Daoy (cell line): ENCODE data around the gene VAMP2. TPM values are rescaled to one million over a fixed set of nuclear protein-coding genes. Genes with fewer than 3 reads are reported as not detected.
A peak's percentile ranks its signal among the peaks of the same experiment; 100 is the strongest.

ENCODE experiments used
- DNase-seq: peaks from one replicate; pipeline ENCODE4 v3.0.0-alpha.2; 2015; ENCODE audit warnings: low read depth
- total RNA-seq: library from RNA; depleted of rRNA; stranded (reverse); fragments of >200 nt; shearing (Covaris generic); gene quantifications from 2 replicates; pipeline ENCODE4 v1.2.3, GENCODE V29; 2014

The VAMP2 gene
- total RNA-seq, 1 experiment from 2014 or later: 2.7 TPM

DNA sequence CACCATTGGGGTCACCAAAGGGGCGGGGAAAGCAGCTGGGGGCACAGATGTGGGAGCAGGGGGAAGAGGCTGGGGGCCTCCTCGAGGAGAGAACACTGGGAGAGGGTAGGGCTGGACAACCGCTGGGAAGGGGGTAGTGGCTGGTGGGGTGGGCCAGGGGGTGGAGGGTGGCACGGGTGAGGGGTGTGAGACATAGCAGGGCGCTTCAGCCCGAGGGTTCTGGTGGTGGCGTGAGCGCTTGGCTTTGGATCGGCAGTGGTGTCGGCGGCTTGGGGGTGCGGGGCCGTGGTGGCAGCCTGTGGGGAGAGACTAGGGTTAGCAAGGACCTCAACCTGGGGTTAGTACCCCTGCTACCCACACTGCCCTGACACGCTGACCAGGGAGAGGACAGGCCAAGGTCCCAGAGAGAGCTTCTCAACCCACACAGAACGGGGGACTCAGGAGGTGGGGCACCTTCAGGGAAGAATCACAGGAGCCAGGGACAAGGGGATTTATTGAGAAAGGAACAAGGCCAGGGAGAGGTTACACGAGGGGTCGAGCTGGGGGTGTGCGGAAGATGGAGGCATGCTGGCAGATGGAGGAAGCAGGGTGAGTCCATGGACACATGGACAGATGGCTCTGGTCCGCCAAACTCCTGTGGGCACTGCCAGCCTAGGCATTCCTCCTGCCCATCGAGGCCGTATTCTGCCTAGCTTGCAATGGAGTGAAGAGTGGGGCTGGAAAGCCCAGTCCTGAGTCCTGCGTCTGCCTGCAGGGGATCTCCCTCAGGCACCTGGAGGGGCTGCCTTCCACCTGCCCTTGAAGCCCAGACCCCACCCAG lies 19.0 kb downstream of the VAMP2 start:
- no peak for DNase-seq

GRCh38 chr17:8142887-8143580 lies 19.7 kb downstream of the VAMP2 start:
- DNase-seq: no peak

DNA sequence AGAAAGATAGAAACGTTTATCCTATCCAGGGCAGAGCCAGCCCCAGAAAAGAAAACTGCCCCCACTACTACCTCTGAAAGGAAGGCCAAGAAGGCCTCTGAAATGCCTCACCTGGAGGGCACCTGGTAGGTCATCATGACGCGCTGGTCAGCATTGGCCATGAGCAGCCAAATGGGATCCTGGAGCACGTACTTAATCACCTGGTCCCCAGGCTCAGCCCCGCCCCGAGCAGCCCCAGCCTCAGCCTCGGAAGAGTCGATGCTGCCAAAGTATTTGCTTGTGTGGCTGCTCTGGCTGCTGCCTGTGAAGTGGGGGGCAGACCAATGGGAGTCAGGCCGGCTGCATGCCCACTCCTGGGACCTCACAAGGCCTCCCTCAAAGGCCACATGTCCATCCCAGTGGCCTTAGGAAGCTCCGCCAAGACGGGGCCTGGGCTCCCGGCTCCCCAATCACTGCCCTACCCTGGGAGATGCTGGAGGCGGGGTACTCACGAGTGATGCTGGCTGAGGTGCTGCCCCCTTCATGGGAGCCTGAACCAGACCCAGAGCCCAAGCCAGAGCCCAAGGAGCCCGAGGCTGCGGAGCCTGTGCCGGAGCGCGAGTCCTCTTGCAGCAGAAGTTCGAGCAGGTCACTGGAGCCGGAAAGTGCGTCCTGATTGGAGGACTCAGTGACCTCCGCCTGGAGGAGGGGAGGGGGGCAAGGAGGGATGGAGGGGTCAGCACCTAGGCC lies 20.4 kb downstream of the VAMP2 start:
- no peak for DNase-seq

GRCh38 chr17:8141741-8142140 lies 21.0 kb downstream of the VAMP2 start:
- no peak for DNase-seq

GRCh38 chr17:8141045-8141444 lies 21.7 kb downstream of the VAMP2 start:
- DNase-seq: no peak

GRCh38 chr17:8140065-8141029 lies 22.4 kb downstream of the VAMP2 start:
- no peak for DNase-seq

DNA sequence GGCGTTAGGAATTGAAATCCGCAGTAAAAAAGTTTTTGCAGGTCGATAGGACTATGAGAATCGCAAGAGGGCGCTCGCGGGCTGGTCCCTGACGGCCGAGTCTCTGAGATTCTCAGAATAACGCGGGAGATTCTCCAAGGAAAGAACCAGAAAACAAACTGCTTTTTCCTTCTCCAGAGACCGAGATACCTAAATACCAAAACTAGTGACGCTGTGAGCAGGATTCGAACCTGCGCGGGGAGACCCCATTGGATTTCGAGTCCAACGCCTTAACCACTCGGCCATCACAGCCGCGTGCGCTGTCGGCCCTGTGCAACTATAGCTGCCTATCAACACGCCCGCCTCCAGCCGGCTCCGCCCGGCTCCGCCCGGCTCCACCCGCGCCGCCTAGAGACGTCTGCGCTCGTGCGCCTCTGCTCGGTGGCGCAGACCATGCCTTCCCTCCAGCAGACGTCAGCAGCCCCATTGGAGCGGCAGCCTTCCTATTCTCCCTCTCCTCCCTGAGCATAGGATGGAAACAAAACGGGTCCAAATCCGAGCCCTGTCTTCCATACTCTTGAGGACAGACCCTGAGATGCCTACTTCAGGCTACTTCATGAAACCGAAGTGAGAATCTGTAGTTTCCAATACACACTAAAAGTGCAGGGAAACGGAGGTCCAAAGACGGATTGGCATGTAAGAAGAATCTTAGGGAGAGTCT lies 23.9 kb downstream of the VAMP2 start:
- DNase-seq: peak; percentile 94

GRCh38 chr17:8138374-8138671 lies 24.4 kb downstream of the VAMP2 start:
- no peak for DNase-seq

GRCh38 chr17:8137645-8138373 lies 24.9 kb downstream of the VAMP2 start:
- DNase-seq: no peak

DNA sequence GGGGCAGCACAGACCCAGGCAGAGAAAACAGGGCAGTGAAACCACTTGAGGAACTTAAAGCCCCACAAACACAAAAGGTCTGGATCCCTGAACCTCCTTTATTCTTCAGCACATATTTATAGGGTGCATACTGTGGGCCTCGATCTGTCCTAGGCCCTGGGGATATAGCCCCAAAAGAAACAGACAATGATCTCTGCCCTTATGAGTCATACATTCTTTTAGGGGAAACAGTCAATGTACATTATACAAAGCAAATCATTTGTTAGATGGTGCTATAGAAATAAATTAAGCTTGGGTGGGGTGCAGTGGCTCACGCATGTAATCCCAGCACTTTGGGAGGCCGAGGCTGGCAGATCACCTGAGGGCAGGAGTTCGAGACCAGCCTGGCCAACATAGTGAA lies 28.8 kb downstream of the VAMP2 start:
- DNase-seq: no peak

GRCh38 chr17:8133399-8133798 lies 29.3 kb downstream of the VAMP2 start:
- DNase-seq: no peak

GRCh38 chr17:8131844-8132441 lies 30.8 kb downstream of the VAMP2 start:
- DNase-seq: peak; percentile 49

- no peak for DNase-seq
These were observed 34.5 kb downstream of the VAMP2 start for GRCh38 chr17:8128125-8128784.

DNA sequence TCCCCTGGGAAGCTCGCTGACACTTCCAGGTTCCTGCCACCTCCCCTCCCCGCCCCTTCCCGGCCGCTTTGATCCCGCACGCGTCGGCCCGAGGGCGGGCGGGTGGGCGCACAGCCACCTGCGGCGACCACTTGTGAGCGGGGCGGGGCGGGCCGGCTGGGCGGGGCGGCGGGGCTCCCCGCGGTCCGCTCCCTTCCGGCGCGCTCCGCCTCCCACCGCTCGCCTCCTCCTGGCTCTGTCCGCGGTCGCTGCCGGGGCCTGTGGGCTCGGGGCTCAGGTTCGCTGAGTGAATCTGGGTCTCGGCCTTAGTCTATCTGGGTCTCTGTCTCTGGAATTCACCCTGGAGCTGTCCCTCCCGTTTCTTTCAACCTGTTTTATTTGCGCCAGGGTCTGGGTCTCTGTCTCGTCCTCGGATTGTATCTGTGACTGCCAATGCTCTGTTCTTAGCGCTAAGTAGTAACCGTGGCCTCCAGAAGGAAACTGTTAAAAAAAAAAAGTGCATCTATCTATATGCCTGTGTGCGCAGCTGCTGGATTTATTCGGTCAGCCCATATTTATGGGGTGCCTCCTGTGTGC lies 36.2 kb downstream of the VAMP2 start:
- peak; percentile 68 for DNase-seq

GRCh38 chr17:8125947-8126490 lies 36.7 kb downstream of the VAMP2 start:
- peak; percentile 31 for DNase-seq

DNA sequence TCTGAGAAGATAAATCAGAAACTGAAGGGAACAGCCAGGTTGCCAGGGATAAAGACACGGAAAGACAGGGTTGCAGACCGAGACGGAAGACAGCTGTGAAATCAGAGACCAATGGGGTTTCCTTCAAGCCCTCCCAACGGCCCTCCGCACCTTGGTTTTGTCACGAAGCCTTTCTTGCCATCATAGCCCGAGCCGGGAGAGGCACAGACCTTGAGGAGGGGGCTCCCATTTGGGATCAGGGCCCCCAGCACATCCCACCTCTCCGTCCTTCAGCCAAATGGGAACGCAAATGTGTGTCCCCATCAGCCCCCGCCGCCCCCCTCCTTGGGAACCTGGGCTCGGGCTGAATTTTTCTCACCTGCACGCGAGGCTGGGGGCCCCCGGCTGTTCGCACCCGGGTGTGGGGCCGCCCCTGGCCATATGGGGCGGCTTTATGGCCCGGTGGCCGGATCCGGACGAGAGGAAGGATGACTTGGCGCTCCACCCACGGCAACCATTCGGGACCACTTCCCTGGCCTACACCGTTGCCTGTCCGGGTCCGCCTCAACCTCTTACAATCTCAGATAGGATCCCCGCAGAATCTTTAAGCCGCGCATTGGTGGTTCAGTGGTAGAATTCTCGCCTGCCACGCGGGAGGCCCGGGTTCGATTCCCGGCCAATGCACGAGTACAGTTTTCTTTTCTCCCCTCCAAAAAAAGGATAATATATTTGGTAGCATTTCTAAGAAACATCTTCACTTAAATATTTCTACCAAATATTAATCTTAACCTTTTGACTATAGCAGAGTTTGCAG lies 37.4 kb downstream of the VAMP2 start:
- DNase-seq: peak; percentile 75

GRCh38 chr17:8124350-8125153 lies 38.2 kb downstream of the VAMP2 start:
- DNase-seq: peak; percentile 44
